PC-9 (cell line): Measurements from ENCODE around the gene PAH. TPM values are rescaled to one million over a fixed set of nuclear protein-coding genes. Genes with fewer than 3 reads are reported as not detected.

Experiments
- BruUV-seq: library from RNA; stranded (reverse); fragments of 400-500 nt; replicated peaks from 2 replicates; lab custom pipeline; 2021; lab: Mats Ljungman, UMichigan
- CTCF ChIA-PET: fragments of 300-600 bp; sonication (Branson Sonifier 250); formaldehyde crosslinking; loops from one replicate; lab custom pipeline; 2022; ENCODE audit warnings: antibody characterized with exemption; lab: Charles Lee
- POLR2A ChIA-PET: fragments of 300-600 bp; sonication (Branson Sonifier 250); formaldehyde crosslinking; loops from one replicate; lab custom pipeline; 2022; ENCODE audit warnings: antibody characterized with exemption; ENCODE audit not compliant: unreplicated experiment; lab: Charles Lee
- DNase-seq, 2 experiments: peaks; one replicate each; pipeline versions ENCODE4 v3.0.0 to v3.0.0-alpha.2; 2015 to 2022; ENCODE audit warnings: mixed read lengths in 1 of 2
- H2AFZ ChIP-seq: fragments of 200-600 bp; sonication (generic); 2 replicates; pipeline ENCODE4 v1.8.1; 2017; ENCODE audit warnings: antibody characterized with exemption
- H3F3A ChIP-seq: fragments of 200-600 bp; sonication (generic); 2 replicates; pipeline ENCODE4 v1.8.1; 2017; ENCODE audit warnings: antibody characterized with exemption, mild to moderate bottlenecking, low read depth; ENCODE audit not compliant: insufficient read depth
- H3K27ac ChIP-seq: fragments of 200-600 bp; sonication (generic); 2 replicates; pipeline ENCODE4 v1.6.1; 2016; ENCODE audit warnings: mixed run types
- H3K27me3 ChIP-seq: fragments of 200-600 bp; sonication (generic); 2 replicates; pipeline ENCODE4 v1.6.1; 2016; ENCODE audit warnings: low read depth, mixed run types; ENCODE audit not compliant: insufficient read depth
- H3K36me3 ChIP-seq: fragments of 200-600 bp; sonication (generic); 2 replicates; pipeline ENCODE4 v1.6.1; 2016; ENCODE audit warnings: low read depth, mixed run types
- H3K4me1 ChIP-seq: fragments of 200-600 bp; sonication (generic); replicated peaks from 2 replicates; pipeline ENCODE4 v1.6.1; 2016; ENCODE audit warnings: mixed run types; ENCODE audit not compliant: insufficient read depth
- H3K4me2 ChIP-seq: fragments of 200-600 bp; sonication (generic); 2 replicates; pipeline ENCODE4 v1.6.1; 2017; ENCODE audit warnings: mixed run types
- H3K4me3 ChIP-seq: fragments of 200-600 bp; sonication (generic); 2 replicates; pipeline ENCODE4 v1.6.1; 2016; ENCODE audit warnings: mixed run types
- H3K79me2 ChIP-seq: fragments of 200-600 bp; sonication (generic); 2 replicates; pipeline ENCODE4 v1.6.1; 2017; ENCODE audit warnings: low read depth, mixed run types
- H3K9me2 ChIP-seq: fragments of 200-600 bp; sonication (generic); 2 replicates; pipeline ENCODE4 v1.8.1; 2017; ENCODE audit warnings: mild to moderate bottlenecking; ENCODE audit not compliant: insufficient read depth
- H3K9me3 ChIP-seq: fragments of 200-600 bp; sonication (generic); 2 replicates; pipeline ENCODE4 v1.8.1; 2016; ENCODE audit warnings: low read depth; ENCODE audit not compliant: insufficient read depth
- H4K20me1 ChIP-seq: fragments of 200-600 bp; sonication (generic); 2 replicates; pipeline ENCODE4 v1.8.1; 2017; ENCODE audit not compliant: insufficient read depth
- EZH2 ChIP-seq: fragments of 200-600 bp; sonication (generic); IDR thresholded peaks from 2 replicates; pipeline ENCODE4 v1.8.0; 2017; ENCODE audit warnings: antibody characterized with exemption, low read depth
- intact Hi-C: fragments of 100-400 bp; cut with micrococcal nuclease; formaldehyde crosslinking; loops from one replicate; pipeline ENCODE4 v1.10.0; 2022; ENCODE audit not compliant: unreplicated experiment
- total RNA-seq: library from RNA; stranded (reverse); gene quantifications from 2 replicates; pipeline ENCODE4 v1.2.3, GENCODE V29; 2021
- TF ChIP-seq, protein P1 (sequence below): fragments of 200-600 bp; sonication (generic); conservative IDR thresholded peaks from 2 replicates; pipeline ENCODE4 v1.6.1; 2017; ENCODE audit warnings: mixed run types, antibody characterized with exemption, mild to moderate bottlenecking, moderate library complexity

The PAH gene
- total RNA-seq, 1 experiment from 2014 or later: not detected

DNA sequence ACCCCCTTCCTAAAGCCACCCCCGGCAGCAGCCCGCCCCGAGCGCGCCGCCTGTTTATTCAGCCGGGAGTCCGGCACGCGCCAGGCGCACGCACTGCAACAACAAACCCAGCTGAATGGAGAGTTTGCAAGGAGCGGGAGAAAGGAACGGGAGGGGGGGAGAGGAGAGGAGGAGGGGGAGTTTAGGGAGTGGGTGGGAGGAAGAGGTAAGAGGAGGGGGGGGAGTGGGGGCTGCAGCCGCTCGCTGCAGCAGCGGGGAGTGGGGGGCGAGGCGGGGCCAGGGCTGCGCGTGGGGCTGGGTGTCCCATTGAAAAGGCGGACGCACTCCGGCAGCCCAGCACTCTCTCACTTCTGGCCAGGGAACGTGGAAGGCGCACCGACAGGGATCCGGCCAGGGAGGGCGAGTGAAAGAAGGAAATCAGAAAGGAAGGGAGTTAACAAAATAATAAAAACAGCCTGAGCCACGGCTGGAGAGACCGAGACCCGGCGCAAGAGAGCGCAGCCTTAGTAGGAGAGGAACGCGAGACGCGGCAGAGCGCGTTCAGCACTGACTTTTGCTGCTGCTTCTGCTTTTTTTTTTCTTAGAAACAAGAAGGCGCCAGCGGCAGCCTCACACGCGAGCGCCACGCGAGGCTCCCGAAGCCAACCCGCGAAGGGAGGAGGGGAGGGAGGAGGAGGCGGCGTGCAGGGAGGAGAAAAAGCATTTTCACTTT is 40.5 kb upstream of the PAH start, which contains the start of gene ASCL1:
TSS of gene ASCL1 (plus strand) at position 336 of the 712 bp plus-strand sequence. CDS start 571 bp downstream, outside the sequence.
- peaks cover 34% of the 10 kb centered on the region; the same call in 1 of the 2 replicates for H3K27me3 ChIP-seq
- no peak for DNase-seq
- intact Hi-C loops: no loop called here

GRCh38 chr12:102956738-102957327 is 39.8 kb upstream of the PAH start:
- no peak for DNase-seq
- ChIA-PET CTCF (no interaction called here), POLR2A (no interaction called here)
- Histone ChIP-seq H3K27me3 (peaks cover 30% of the 10 kb centered on the region; the same call in 1 of the 2 replicates), H3K4me1 (no peaks in the 10 kb centered on the region), H3K27ac (no peak overlapping the region), H3K79me2 (no peaks in the 10 kb centered on the region), H3F3A (no peaks in the 10 kb centered on the region), H3K9me3 (no peaks in the 10 kb centered on the region), H4K20me1 (no peaks in the 10 kb centered on the region), H2AFZ (no peak overlapping the region), H3K4me3 (no peak overlapping the region), H3K9me2 (no peaks in the 10 kb centered on the region), H3K36me3 (no peaks in the 10 kb centered on the region), H3K4me2 (no peak overlapping the region)
- no peak for TF ChIP-seq EZH2
- TF ChIP-seq, protein P1, sequence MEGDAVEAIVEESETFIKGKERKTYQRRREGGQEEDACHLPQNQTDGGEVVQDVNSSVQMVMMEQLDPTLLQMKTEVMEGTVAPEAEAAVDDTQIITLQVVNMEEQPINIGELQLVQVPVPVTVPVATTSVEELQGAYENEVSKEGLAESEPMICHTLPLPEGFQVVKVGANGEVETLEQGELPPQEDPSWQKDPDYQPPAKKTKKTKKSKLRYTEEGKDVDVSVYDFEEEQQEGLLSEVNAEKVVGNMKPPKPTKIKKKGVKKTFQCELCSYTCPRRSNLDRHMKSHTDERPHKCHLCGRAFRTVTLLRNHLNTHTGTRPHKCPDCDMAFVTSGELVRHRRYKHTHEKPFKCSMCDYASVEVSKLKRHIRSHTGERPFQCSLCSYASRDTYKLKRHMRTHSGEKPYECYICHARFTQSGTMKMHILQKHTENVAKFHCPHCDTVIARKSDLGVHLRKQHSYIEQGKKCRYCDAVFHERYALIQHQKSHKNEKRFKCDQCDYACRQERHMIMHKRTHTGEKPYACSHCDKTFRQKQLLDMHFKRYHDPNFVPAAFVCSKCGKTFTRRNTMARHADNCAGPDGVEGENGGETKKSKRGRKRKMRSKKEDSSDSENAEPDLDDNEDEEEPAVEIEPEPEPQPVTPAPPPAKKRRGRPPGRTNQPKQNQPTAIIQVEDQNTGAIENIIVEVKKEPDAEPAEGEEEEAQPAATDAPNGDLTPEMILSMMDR: no peak
- BruUV-seq: no TSS peak
- intact Hi-C loops: no loop called here

More for the DNA sequence above, 40.5 kb upstream of the PAH start, which contains the start of gene ASCL1:
- no peaks in the 10 kb centered on the region for H3K9me3 ChIP-seq
- H3K36me3 ChIP-seq: no peaks in the 10 kb centered on the region
- no peak within 1 kb of the TSS for H3K4me2 ChIP-seq
- no peak within 1 kb of the TSS for H2AFZ ChIP-seq
- H3K9me2 ChIP-seq: no peaks in the 10 kb centered on the region
- H3K4me3 ChIP-seq: no peak within 1 kb of the TSS
- no peaks in the 10 kb centered on the region for H3K79me2 ChIP-seq
- no peaks in the 10 kb centered on the region for H4K20me1 ChIP-seq
- no TSS peak for BruUV-seq
- CTCF ChIA-PET: no interaction called here
- no peaks in the 10 kb centered on the region for H3K4me1 ChIP-seq
- POLR2A ChIA-PET: no interaction called here
- H3F3A ChIP-seq: no peaks in the 10 kb centered on the region
- no peak within 1 kb of the TSS for H3K27ac ChIP-seq
- TF ChIP-seq, protein P1: no peak
- TF ChIP-seq EZH2: no peak

DNA sequence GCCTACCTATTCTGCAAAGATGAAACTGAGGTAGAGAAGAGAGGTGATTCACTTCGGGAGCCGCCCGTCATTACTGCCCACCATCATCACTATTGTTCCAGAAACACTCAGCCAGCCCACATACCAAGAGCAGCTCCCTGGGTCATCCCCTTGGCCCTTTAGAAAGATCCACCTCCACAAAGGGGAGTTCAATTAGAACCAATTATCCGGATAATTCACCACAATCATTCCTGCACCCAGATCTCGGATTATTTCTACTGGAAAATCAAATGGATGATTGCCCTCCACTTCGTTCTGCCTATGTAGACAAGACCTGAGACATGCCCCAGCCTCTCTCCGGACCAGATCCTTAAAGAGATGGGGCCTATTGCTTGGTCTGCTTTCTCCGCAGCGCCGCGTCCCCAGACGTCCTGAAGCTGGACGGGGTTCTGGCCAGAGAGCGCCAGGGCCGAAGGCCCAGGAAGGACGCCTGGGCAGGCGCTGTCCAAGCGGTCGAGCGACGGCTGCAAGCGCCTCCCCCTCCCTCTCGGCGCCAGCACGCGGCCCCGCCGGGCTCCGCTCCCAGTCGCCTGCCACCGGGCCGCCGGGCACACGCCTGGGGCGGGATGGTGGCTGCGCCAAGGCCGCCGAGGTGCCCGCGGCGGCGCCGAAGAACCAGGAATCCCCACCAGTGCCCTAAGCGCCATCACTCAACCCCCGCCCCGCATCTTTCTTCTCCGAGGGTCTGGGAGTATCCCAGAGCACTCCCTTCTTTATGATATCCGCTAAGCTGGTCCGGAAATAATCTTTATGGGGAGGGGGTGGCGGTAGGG is 39.1 kb upstream of the PAH start:
- no peak for DNase-seq
- ChIA-PET CTCF (no interaction called here), POLR2A (no interaction called here)
- no peak overlapping the region for H3K4me3 ChIP-seq
- H3K79me2 ChIP-seq: no peaks in the 10 kb centered on the region
- intact Hi-C loops: no loop called here
- H3K27ac ChIP-seq: no peak overlapping the region
- H3K9me3 ChIP-seq: no peaks in the 10 kb centered on the region
- peaks cover 30% of the 10 kb centered on the region; the same call in 1 of the 2 replicates for H3K27me3 ChIP-seq
- no peaks in the 10 kb centered on the region for H3F3A ChIP-seq
- no peaks in the 10 kb centered on the region for H3K36me3 ChIP-seq
- H2AFZ ChIP-seq: no peak overlapping the region
- H3K4me2 ChIP-seq: no peak overlapping the region
- H4K20me1 ChIP-seq: no peaks in the 10 kb centered on the region
- TF ChIP-seq, protein P1: no peak
- TF ChIP-seq EZH2: no peak
- no peaks in the 10 kb centered on the region for H3K9me2 ChIP-seq
- no TSS peak for BruUV-seq
- no peaks in the 10 kb centered on the region for H3K4me1 ChIP-seq
